NCI-H2227 treated with DMSO at 0.1 percent for 48 hours (cell line): ENCODE measurements around the gene MDC1.
A peak's percentile ranks its signal among the peaks of the same experiment; 100 is the strongest.
"Not testable (repeated sequence)": the region's sequence is repeated elsewhere in the genome, so short reads cannot be mapped to it uniquely, and the experiment has no call there.

ENCODE experiments used
- DNase-seq: peaks from one replicate; lab custom pipeline; 2025; lab: John Stamatoyannopoulos, UW

MDC1 gene

GRCh38 chr6:30717129-30717844 lies at the start of gene MDC1:
Gene MDC1 (minus strand): TSS chr6:30717281. CDS start chr6:30715175, 2,106 bp downstream.
- DNase-seq, result peak; percentile 99

- no peak for DNase-seq
Measured at GRCh38 chr6:30766461-30767157, 49.5 kb upstream of the MDC1 start.

- not testable (repeated sequence) for DNase-seq
Measured at GRCh38 chr6:30765495-30765894, 48.4 kb upstream of the MDC1 start.

- not testable (repeated sequence) for DNase-seq
Measured at GRCh38 chr6:30764490-30765043, 47.5 kb upstream of the MDC1 start.

GRCh38 chr6:30763618-30764489 lies 46.8 kb upstream of the MDC1 start:
- DNase-seq, result peak; percentile 56

- no peak for DNase-seq
Measured at GRCh38 chr6:30763155-30763617, 46.1 kb upstream of the MDC1 start.

GRCh38 chr6:30761791-30762429 lies 44.8 kb upstream of the MDC1 start:
- DNase-seq, result no peak

GRCh38 chr6:30760549-30760948 lies 43.5 kb upstream of the MDC1 start:
- no peak for DNase-seq

GRCh38 chr6:30759575-30760239 lies 42.6 kb upstream of the MDC1 start:
- DNase-seq, result no peak

GRCh38 chr6:30757261-30757904 lies 40.3 kb upstream of the MDC1 start:
- no peak for DNase-seq

GRCh38 chr6:30756405-30757003 lies 39.4 kb upstream of the MDC1 start:
- not testable (repeated sequence) for DNase-seq

GRCh38 chr6:30754631-30755030 lies 37.5 kb upstream of the MDC1 start:
- DNase-seq, result no peak

GRCh38 chr6:30752157-30752927 lies 35.3 kb upstream of the MDC1 start:
- DNase-seq, result no peak

- no peak for DNase-seq
Measured at GRCh38 chr6:30750379-30750668, 33.2 kb upstream of the MDC1 start.

GRCh38 chr6:30749554-30750378 lies 32.7 kb upstream of the MDC1 start:
- no peak for DNase-seq

GRCh38 chr6:30748851-30749540 lies 31.9 kb upstream of the MDC1 start:
- no peak for DNase-seq

GRCh38 chr6:30747902-30748769 lies 31.1 kb upstream of the MDC1 start:
- DNase-seq, result no peak
